Adrenal gland (tissue), 12 donors: ENCODE results near the gene CAPN5. TPM values are rescaled to one million over a fixed set of nuclear protein-coding genes. Genes with fewer than 3 reads are reported as not detected.

Experiments used
- DNase-seq, 7 donors: peaks; one replicate each; pipeline ENCODE4 v3.0.0-alpha.2; 2019 to 2020
- H3K27ac ChIP-seq, 5 donors: fragments of 200-600 bp; sonication (generic) in 4 of 5; 1 replicate in 3 of 5; 2 replicates in 2 of 5; pipeline versions ENCODE4 v1.5.1 to v1.8.0; 2016 to 2020; ENCODE audit warnings: mild to moderate bottlenecking in 1 of 5
- H3K27me3 ChIP-seq: fragments of 200-600 bp; 2 replicates; pipeline ENCODE4 v1.8.0; 2021
- H3K36me3 ChIP-seq, 2 donors: fragments of 200-600 bp; replicated peaks in 1 of 2; 1 replicate in 1 of 2; 2 replicates in 1 of 2; pipeline versions ENCODE4 v1.5.1 to v1.8.0; 2018 to 2022
- H3K4me1 ChIP-seq, 2 donors: fragments of 200-600 bp; replicated peaks in 1 of 2; 1 replicate in 1 of 2; 2 replicates in 1 of 2; pipeline versions ENCODE4 v1.5.1 to v1.8.0; 2018 to 2021
- H3K4me3 ChIP-seq, 4 donors: fragments of 200-600 bp; sonication (generic) in 3 of 4; one replicate each; pipeline ENCODE4 v1.5.1; 2016 to 2018
- H3K9me3 ChIP-seq, 3 donors: fragments of 200-600 bp; sonication (generic) in 1 of 3; replicated peaks in 1 of 3; 1 replicate in 2 of 3; 2 replicates in 1 of 3; pipeline versions ENCODE4 v1.5.1 to v1.8.0; 2016 to 2021
- CTCF ChIP-seq, 6 experiments: fragments of 450-650 bp in 4 of 6; fragments of 200-600 bp in 2 of 6; sonication (generic) in 1 of 6; IDR thresholded peaks; 1 replicate in 5 of 6; 2 replicates in 1 of 6; pipeline versions ENCODE4 v1.5.1 to v1.8.0; 2016 to 2021; ENCODE audit warnings: antibody characterized with exemption in 6 of 6, mild to moderate bottlenecking in 2 of 6, moderate library complexity in 1 of 6
- POLR2A ChIP-seq, 2 donors: fragments of 450-650 bp; IDR thresholded peaks; one replicate each; pipeline ENCODE4 v1.6.1; 2017; ENCODE audit warnings: antibody characterized with exemption in 2 of 2, mild to moderate bottlenecking in 2 of 2, moderate library complexity in 1 of 2
- WGBS, 4 donors: extraction: QIAGEN DNeasy Blood & Tissue Kit in 2 of 4; methylation state at CpG; one replicate each; pipeline versions ENCODE4 v1.1.5 to v1.1.7; 2013 to 2017; 5-methylcytosine and 5-hydroxymethylcytosine counted together
- intact Hi-C, 2 donors: fragments of 100-400 bp; cut with DNase I; formaldehyde crosslinking; loops; one replicate each; pipeline versions ENCODE4 v1.14.1 to v1.15.0; 2022 to 2023
- polyA plus RNA-seq, 3 donors: library from polyadenylated mRNA; stranded (reverse); fragments of 200-250 nt in 2 of 3; fragments of 350-450 nt in 1 of 3; fragmentation: Illumina TruSeq in 1 of 3; extraction: RNeasy Lipid Tissue Mini Kit (QIAGEN cat#74804) in 1 of 3; gene quantifications; one replicate each; pipeline ENCODE4 v1.2.3, GENCODE V29; 2013 to 2014
- total RNA-seq, 9 donors: library from RNA; depleted of rRNA in 4 of 9; stranded (reverse); fragments of >200 nt in 4 of 9; fragments of 120-200 nt in 1 of 9; fragmentation: NEBNext Ultra II Directional in 1 of 9; extraction: Animal tissue kit (Norgen Biotek cat#: 25700) in 1 of 9; gene quantifications; one replicate each; pipeline versions ENCODE4 v1.1.0 to v1.2.4, GENCODE V29; 2013 to 2023
- donor health status: healthy with polysubstance abuse.
- donor health status: Bipolar disorder and iron deficiency.
- donor health status: DM: yes; HTN: yes; CAD: no.
- donor health status: DM: no; HTN: no; CAD: no.
- donor health status: DM: no; HTN: no; CAD: no.
- donor health status: DM: yes; HTN: yes; CAD: no.

The CAPN5 gene
- total and polyA plus RNA-seq, 12 donors, result 5.6 to 29.6 (median 18.4) TPM

- WGBS, 4 donors, result 91 to 100% (median 92%) methylated on average over 3 to 9 of the region's 9 CpGs
- no peaks in the 10 kb centered on the region for H3K9me3 ChIP-seq
- H3K36me3 ChIP-seq, result peaks cover 0 to 9% of the 10 kb centered on the region in 2 donors
- DNase-seq, result no peak
- H3K27ac ChIP-seq, result no peak overlapping the region
- intact Hi-C loops, result no loop called here
- TF ChIP-seq CTCF (IDR thresholded peaks at IDR 0.05), result no peak
- TF ChIP-seq POLR2A (IDR thresholded peaks at IDR 0.05), result no peak
- H3K4me1 ChIP-seq, result no peaks in the 10 kb centered on the region
- H3K27me3 ChIP-seq, result no peaks in the 10 kb centered on the region
- H3K4me3 ChIP-seq, result no peak overlapping the region
Observed at GRCh38 chr11:77119531-77119936, 52.8 kb downstream of the CAPN5 start.

DNA sequence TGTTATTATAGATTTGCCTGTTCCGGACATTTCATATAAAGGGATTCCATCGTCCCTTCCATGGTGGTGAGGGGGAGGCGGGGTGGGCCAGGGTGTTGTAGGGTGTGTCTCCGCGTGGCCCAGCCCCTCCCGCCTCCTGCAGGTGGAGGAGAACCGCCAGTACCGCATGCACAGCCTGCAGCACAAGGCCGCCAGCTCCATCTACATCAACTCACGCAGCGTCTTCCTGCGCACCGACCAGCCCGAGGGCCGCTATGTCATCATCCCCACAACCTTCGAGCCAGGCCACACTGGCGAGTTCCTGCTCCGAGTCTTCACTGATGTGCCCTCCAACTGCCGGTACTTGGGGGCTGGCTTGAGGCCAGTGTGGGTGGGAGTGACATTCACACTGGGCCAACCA lies 53.8 kb downstream of the CAPN5 start:
- H3K27me3 ChIP-seq, result no peaks in the 10 kb centered on the region
- no peaks in the 10 kb centered on the region for H3K9me3 ChIP-seq
- no peaks in the 10 kb centered on the region for H3K4me1 ChIP-seq
- peaks cover 0 to 9% of the 10 kb centered on the region in 2 donors for H3K36me3 ChIP-seq
- no peak overlapping the region for H3K27ac ChIP-seq
- H3K4me3 ChIP-seq, result no peak overlapping the region
- 90 to 97% (median 93%) methylated on average over 19 of the region's 19 CpGs for WGBS, 4 donors
- TF ChIP-seq CTCF (IDR thresholded peaks at IDR 0.05), result no peak
- TF ChIP-seq POLR2A (IDR thresholded peaks at IDR 0.05), result no peak
- intact Hi-C loops, result loop anchor here in 1 of 2 donors (10.0 kb wide), 1 partner anchor 424 kb away; no protein-coding TSS in a partner anchor
- no peak for DNase-seq

GRCh38 chr11:77121096-77121640 lies 54.4 kb downstream of the CAPN5 start:
- no peak for DNase-seq
- TF ChIP-seq POLR2A (IDR thresholded peaks at IDR 0.05) (no peak), CTCF (IDR thresholded peaks at IDR 0.05) (no peak)
- H3K4me3 ChIP-seq, result no peak overlapping the region
- H3K27ac ChIP-seq, result no peak overlapping the region
- H3K9me3 ChIP-seq, result no peaks in the 10 kb centered on the region
- H3K36me3 ChIP-seq, result peaks cover 0 to 9% of the 10 kb centered on the region in 2 donors
- no peaks in the 10 kb centered on the region for H3K27me3 ChIP-seq
- H3K4me1 ChIP-seq, result no peaks in the 10 kb centered on the region
- intact Hi-C loops, result loop anchor here in 1 of 2 donors (10.0 kb wide), 1 partner anchor 424 kb away; no protein-coding TSS in a partner anchor
- 80 to 97% (median 91%) methylated on average over 4 to 10 of the region's 10 CpGs for WGBS, 4 donors

- Histone ChIP-seq H3K27me3 (no peaks in the 10 kb centered on the region), H3K4me3 (no peak overlapping the region), H3K36me3 (peaks cover 0 to 9% of the 10 kb centered on the region in 2 donors), H3K27ac (no peak overlapping the region), H3K4me1 (no peaks in the 10 kb centered on the region), H3K9me3 (no peaks in the 10 kb centered on the region)
- TF ChIP-seq CTCF (IDR thresholded peaks at IDR 0.05), result no peak
- no peak for TF ChIP-seq POLR2A (IDR thresholded peaks at IDR 0.05)
- no peak for DNase-seq
- 93 to 100% (median 96%) methylated on average over 6 to 8 of the region's 8 CpGs for WGBS, 4 donors
- intact Hi-C loops, result loop anchor here in 1 of 2 donors (10.0 kb wide), 1 partner anchor 423 kb away; no protein-coding TSS in a partner anchor
Observed at GRCh38 chr11:77121876-77122575, 55.3 kb downstream of the CAPN5 start.
